C4-2B (cell line): ENCODE data around the gene PTMA.

ENCODE experiments used
- CTCF ChIP-seq: fragments of 450-650 bp; conservative IDR thresholded peaks from 2 replicates; pipeline ENCODE4 v1.5.1; 2017; ENCODE audit warnings: mild to moderate bottlenecking
- ZFX ChIP-seq: fragments of 450-650 bp; IDR thresholded peaks from 2 replicates; pipeline ENCODE4 v1.6.1; 2017

GRCh38 chr2:231709981-231710798 is 1.9 kb downstream of the PTMA start:
- peak; percentile 93 for TF ChIP-seq CTCF
- TF ChIP-seq ZFX, result peak; percentile 46; the same call in 1 of the 2 replicates
